IMR-90 (cell line): ENCODE measurements around the gene KRT38. TPM values are rescaled to one million over a fixed set of nuclear protein-coding genes. Genes with fewer than 3 reads are reported as not detected.

ENCODE experiments used
- ATAC-seq: fragments of 200-7000 bp; cut with Tn5 transposase; 2 replicates; pipeline ENCODE4 v1.9.1; 2020; ENCODE audit warnings: low read depth, mild to moderate bottlenecking, moderate library complexity
- BruUV-seq: library from RNA; stranded (reverse); fragments of 400-500 nt; replicated peaks from 2 replicates; lab custom pipeline; 2021; lab: Mats Ljungman, UMichigan
- CTCF ChIA-PET: fragments of 300-600 bp; formaldehyde crosslinking; extraction: SDS; loops from one replicate; lab custom pipeline; 2021; ENCODE audit warnings: antibody characterized with exemption; lab: Yijun Ruan, JAX
- POLR2A ChIA-PET: fragments of 300-600 bp; sonication (Branson Sonifier 250); formaldehyde crosslinking; loops from one replicate; lab custom pipeline; 2022; ENCODE audit warnings: antibody characterized with exemption; ENCODE audit not compliant: unreplicated experiment; lab: Charles Lee
- DNase-seq: peaks from one replicate; pipeline ENCODE4 v3.0.0; 2013
- H2AFZ ChIP-seq: replicated peaks from 2 replicates; pipeline ENCODE3; 2013; ENCODE audit warnings: low read length, mild to moderate bottlenecking; ENCODE audit not compliant: poor library complexity
- H2AK5ac ChIP-seq: 2 replicates; pipeline ENCODE4 v1.6.1; 2013; ENCODE audit warnings: low read depth, low read length, inconsistent platforms
- H2AK9ac ChIP-seq: replicated peaks from 2 replicates; pipeline ENCODE3; 2013; ENCODE audit warnings: mild to moderate bottlenecking, low read depth, low read length, moderate library complexity; ENCODE audit not compliant: poor library complexity
- H2BK120ac ChIP-seq: 2 replicates; pipeline ENCODE4 v1.6.1; 2013; ENCODE audit warnings: low read depth, low read length, inconsistent platforms
- H2BK15ac ChIP-seq: 3 replicates; pipeline ENCODE4 v1.6.1; 2013; ENCODE audit warnings: low read depth, low read length, inconsistent platforms
- H2BK20ac ChIP-seq: 2 replicates; pipeline ENCODE4 v1.6.1; 2013; ENCODE audit warnings: low read depth, mild to moderate bottlenecking, inconsistent platforms, low read length, moderate library complexity
- H2BK5ac ChIP-seq: 2 replicates; pipeline ENCODE4 v1.6.1; 2013; ENCODE audit warnings: mild to moderate bottlenecking, low read depth, low read length, inconsistent platforms; ENCODE audit not compliant: poor library complexity, severe bottlenecking
- H3K14ac ChIP-seq: replicated peaks from 2 replicates; pipeline ENCODE4 v1.6.1; 2013; ENCODE audit warnings: low read depth, low read length, inconsistent platforms
- H3K18ac ChIP-seq: 2 replicates; pipeline ENCODE4 v1.6.1; 2013; ENCODE audit warnings: low read depth, low read length, control low read depth
- H3K23ac ChIP-seq: 2 replicates; pipeline ENCODE4 v1.6.1; 2013; ENCODE audit warnings: low read depth, low read length, inconsistent platforms
- H3K27ac ChIP-seq: 2 replicates; pipeline ENCODE4 v1.5.1; 2013; ENCODE audit warnings: mild to moderate bottlenecking, control low read depth, low read length; ENCODE audit not compliant: insufficient read depth
- H3K27me3 ChIP-seq: 2 replicates; pipeline ENCODE4 v1.6.1; 2013; ENCODE audit warnings: low read length; ENCODE audit not compliant: control insufficient read depth, insufficient read depth
- H3K36me3 ChIP-seq: 2 replicates; pipeline ENCODE4 v1.6.1; 2013; ENCODE audit warnings: low read length, mixed read lengths; ENCODE audit not compliant: control insufficient read depth, insufficient read depth
- H3K4ac ChIP-seq: 2 replicates; pipeline ENCODE4 v1.6.1; 2013; ENCODE audit warnings: low read depth, low read length, inconsistent platforms
- H3K4me1 ChIP-seq: 2 replicates; pipeline ENCODE4 v1.6.1; 2013; ENCODE audit warnings: low read length, mixed read lengths; ENCODE audit not compliant: control insufficient read depth, insufficient read depth
- H3K4me2 ChIP-seq: 2 replicates; pipeline ENCODE4 v1.6.1; 2013; ENCODE audit warnings: low read depth, mild to moderate bottlenecking, control low read depth, low read length, moderate library complexity
- H3K4me3 ChIP-seq: 2 replicates; pipeline ENCODE4 v1.5.1; 2013; ENCODE audit warnings: low read depth, mild to moderate bottlenecking, control low read depth, low read length, moderate library complexity; ENCODE audit not compliant: insufficient read depth
- H3K56ac ChIP-seq: 2 replicates; pipeline ENCODE4 v1.6.1; 2013; ENCODE audit warnings: low read length, inconsistent platforms; ENCODE audit not compliant: insufficient read depth; ENCODE audit errors: extremely low read depth
- H3K79me1 ChIP-seq, 2 experiments: 2 replicates each; pipeline ENCODE4 v1.6.1; 2013; ENCODE audit warnings: low read length in 2 of 2, inconsistent platforms in 1 of 2, low read depth in 1 of 2
- H3K9ac ChIP-seq: 2 replicates; pipeline ENCODE4 v1.6.1; 2013; ENCODE audit warnings: low read depth, low read length, control low read depth
- H3K9me1 ChIP-seq: 2 replicates; pipeline ENCODE4 v1.6.1; 2013; ENCODE audit warnings: low read length, inconsistent platforms; ENCODE audit not compliant: insufficient read depth
- H3K9me3 ChIP-seq: 2 replicates; pipeline ENCODE4 v1.6.1; 2013; ENCODE audit warnings: low read length; ENCODE audit not compliant: control insufficient read depth, insufficient read depth
- H4K20me1 ChIP-seq: 2 replicates; pipeline ENCODE4 v1.6.1; 2013; ENCODE audit warnings: low read length, inconsistent platforms; ENCODE audit not compliant: insufficient read depth
- H4K5ac ChIP-seq: 2 replicates; pipeline ENCODE4 v1.6.1; 2013; ENCODE audit warnings: mild to moderate bottlenecking, low read depth, low read length, control low read depth
- H4K8ac ChIP-seq, 2 experiments: 2 replicates each; pipeline ENCODE4 v1.6.1; 2013; ENCODE audit warnings: low read depth in 2 of 2, low read length in 2 of 2, control low read depth in 1 of 2, inconsistent platforms in 1 of 2
- H4K91ac ChIP-seq: 2 replicates; pipeline ENCODE4 v1.6.1; 2013; ENCODE audit warnings: low read depth, low read length, inconsistent platforms; ENCODE audit not compliant: insufficient read depth
- BHLHE40 ChIP-seq: fragments of 150-350 bp; IDR thresholded peaks from 2 replicates; pipeline ENCODE4 v1.6.1; 2016; ENCODE audit warnings: mild to moderate bottlenecking, low read depth, low read length
- CEBPB ChIP-seq: IDR thresholded peaks from 2 replicates; pipeline ENCODE4 v1.6.1; 2012; ENCODE audit warnings: low read depth, low read length, improper control_type of control experiment
- CHD1 ChIP-seq: IDR thresholded peaks from 2 replicates; pipeline ENCODE4 v1.6.1; 2012; ENCODE audit warnings: low read depth, low read length, improper control_type of control experiment
- CTCF ChIP-seq: conservative IDR thresholded peaks from 2 replicates; pipeline ENCODE4 v1.5.1; 2012; ENCODE audit warnings: mild to moderate bottlenecking, low read depth, low read length, improper control_type of control experiment
- ELK1 ChIP-seq: fragments of 150-350 bp; IDR thresholded peaks from 2 replicates; pipeline ENCODE4 v1.6.1; 2016; ENCODE audit warnings: low read depth, mild to moderate bottlenecking, low read length, moderate library complexity, borderline replicate concordance
- FOS ChIP-seq: fragments of 150-350 bp; IDR thresholded peaks from 2 replicates; pipeline ENCODE4 v1.6.1; 2016; ENCODE audit warnings: low read depth, low read length
- MAFK ChIP-seq: IDR thresholded peaks from 2 replicates; pipeline ENCODE4 v1.6.1; 2012; ENCODE audit warnings: low read depth, low read length, improper control_type of control experiment
- MAZ ChIP-seq: IDR thresholded peaks from 2 replicates; pipeline ENCODE4 v1.6.1; 2012; ENCODE audit warnings: low read depth, mild to moderate bottlenecking, low read length, improper control_type of control experiment, moderate library complexity, borderline replicate concordance
- MXI1 ChIP-seq: IDR thresholded peaks from 2 replicates; pipeline ENCODE4 v1.6.1; 2012; ENCODE audit warnings: low read depth, mild to moderate bottlenecking, low read length, moderate library complexity, borderline replicate concordance
- NFE2L2 ChIP-seq: fragments of 150-350 bp; IDR thresholded peaks from 2 replicates; pipeline ENCODE4 v1.6.1; 2016; ENCODE audit warnings: low read depth, mild to moderate bottlenecking, low read length
- POLR2A ChIP-seq: IDR thresholded peaks from 2 replicates; pipeline ENCODE4 v1.6.1; 2012; ENCODE audit warnings: mild to moderate bottlenecking, low read depth, low read length
- RAD21 ChIP-seq: IDR thresholded peaks from 2 replicates; pipeline ENCODE4 v1.6.1; 2012; ENCODE audit warnings: low read length, improper control_type of control experiment
- RCOR1 ChIP-seq: IDR thresholded peaks from 2 replicates; pipeline ENCODE4 v1.6.1; 2012; ENCODE audit warnings: mild to moderate bottlenecking, low read length, improper control_type of control experiment; ENCODE audit not compliant: insufficient replicate concordance
- RFX5 ChIP-seq: IDR thresholded peaks from 2 replicates; pipeline ENCODE4 v1.8.0; 2012; ENCODE audit warnings: low read depth, mild to moderate bottlenecking, low read length, moderate library complexity
- SMC3 ChIP-seq: fragments of 150-350 bp; IDR thresholded peaks from 2 replicates; pipeline ENCODE4 v1.6.1; 2016; ENCODE audit warnings: low read depth, mild to moderate bottlenecking, antibody characterized with exemption, low read length, moderate library complexity
- USF2 ChIP-seq: fragments of 150-350 bp; IDR thresholded peaks from 2 replicates; pipeline ENCODE4 v1.6.1; 2017; ENCODE audit warnings: mild to moderate bottlenecking, antibody characterized with exemption, low read length, low read depth
- WGBS, 2 experiments: methylation state at CpG; one replicate each; pipeline versions ENCODE4 v1.1.5 to v1.1.7; 2013; ENCODE audit warnings: missing lambda C conversion rate in 2 of 2; ENCODE audit not compliant: insufficient read length in 1 of 2; ENCODE audit errors: extremely low coverage in 2 of 2; 5-methylcytosine and 5-hydroxymethylcytosine counted together
- dilution Hi-C: fragments of 300-500 bp; cut with HindIII; formaldehyde crosslinking; loops from one replicate; pipeline ENCODE4 v1.14.3; 2018; ENCODE audit warnings: low sequenced_read_pairs; ENCODE audit not compliant: unreplicated experiment
- in situ Hi-C: fragments of 300-500 bp; cut with MboI; formaldehyde crosslinking; loops from 3 replicates; pipeline ENCODE4 v1.14.3; 2019; ENCODE audit warnings: low sequenced_read_pairs, inconsistent platforms, mixed read lengths
- intact Hi-C: fragments of 100-400 bp; cut with micrococcal nuclease; formaldehyde crosslinking; loops from 2 replicates; pipeline ENCODE4 v1.10.0; 2022
- polyA plus RNA-seq, 3 experiments: library from polyadenylated mRNA; depleted of rRNA; stranded (reverse); fragments of >200 nt; gene quantifications; 2 replicates each; pipeline ENCODE4 v1.2.3, GENCODE V29; 2012; ENCODE audit warnings: low replicate concordance in 1 of 3
- total RNA-seq: library from RNA; depleted of rRNA; stranded (reverse); fragments of >200 nt; gene quantifications from 2 replicates; pipeline ENCODE4 v1.2.3, GENCODE V29; 2012

KRT38 gene
- total and polyA plus RNA-seq, 2 of the 4 experiments (the other 2 are of a cell fraction): 0.09 TPM; not detected in 1

GRCh38 chr17:41391535-41391934, 49.2 kb downstream of the KRT38 start:
- Histone ChIP-seq H3K27me3 (no peaks in the 10 kb centered on the region), H3K18ac (no peak overlapping the region), H2BK120ac (no peak overlapping the region), H3K9me1 (no peaks in the 10 kb centered on the region; the same call in 1 of the 2 replicates), H3K9me3 (no peaks in the 10 kb centered on the region), H3K56ac (no peak overlapping the region), H2AK5ac (no peak overlapping the region), H3K23ac (no peak overlapping the region), H3K79me1 (no peaks in the 10 kb centered on the region), H3K4me3 (no peak overlapping the region), H4K91ac (no peak overlapping the region), H3K14ac (no peak overlapping the region), H3K4me1 (peaks cover 5% of the 10 kb centered on the region; the same call in 1 of the 2 replicates), H3K9ac (no peak overlapping the region), H4K5ac (no peak overlapping the region), H4K8ac (no peak overlapping the region), H2AK9ac (no peak overlapping the region), H2BK20ac (peak overlapping the region; percentile 29; the same call in 1 of the 2 replicates), H3K36me3 (no peaks in the 10 kb centered on the region), H3K4ac (no peak overlapping the region), H3K4me2 (no peak overlapping the region), H2BK5ac (no peak overlapping the region), H2AFZ (no peak overlapping the region), H3K27ac (no peak overlapping the region), H2BK15ac (no peak overlapping the region), H4K20me1 (no peaks in the 10 kb centered on the region)
- WGBS, 2 experiments: no CpG with 5 or more reads among the region's 2 CpGs
- intact Hi-C loops (no loop called here), dilution Hi-C loops (no loop called here), in situ Hi-C loops (no loop called here)
- ATAC-seq: no peak
- TF ChIP-seq CTCF (no peak), CHD1 (no peak), BHLHE40 (no peak), RFX5 (no peak), FOS (no peak), SMC3 (no peak), MXI1 (no peak), ELK1 (no peak), MAZ (no peak), USF2 (no peak), CEBPB (no peak), RCOR1 (no peak), POLR2A (no peak), RAD21 (no peak), MAFK (no peak), NFE2L2 (no peak)
- no TSS peak for BruUV-seq
- ChIA-PET CTCF (interaction anchor here (1.2 kb wide), 1 partner anchor 13 kb away, joined by 4 read pairs; no protein-coding TSS in a partner anchor), POLR2A (no interaction called here)
- no peak for DNase-seq
